Astrocyte of the hippocampus (primary cell): Measurements from ENCODE around the gene LPCAT2.
"Not testable (repeated sequence)": the region's sequence is repeated elsewhere in the genome, so short reads cannot be mapped to it uniquely, and the experiment has no call there.

Source experiments
- DNase-seq: peaks from one replicate; pipeline ENCODE4 v3.0.0; 2011; ENCODE audit warnings: low read depth, low spot score

Gene LPCAT2

GRCh38 chr16:55605754-55606336 is 97.0 kb downstream of the LPCAT2 start:
- DNase-seq = peak; percentile 62

- no peak for DNase-seq
These were observed 104.9 kb downstream of the LPCAT2 start for GRCh38 chr16:55613613-55614335.

GRCh38 chr16:55615071-55615470 is 106.2 kb downstream of the LPCAT2 start:
- DNase-seq = no peak

- not testable (repeated sequence) for DNase-seq
These were observed 106.8 kb downstream of the LPCAT2 start for GRCh38 chr16:55615670-55616069.

- no peak for DNase-seq
These were observed 112.9 kb downstream of the LPCAT2 start for GRCh38 chr16:55621771-55622170.

GRCh38 chr16:55622272-55622671 is 113.4 kb downstream of the LPCAT2 start:
- no peak for DNase-seq

GRCh38 chr16:55622930-55623561 is 114.2 kb downstream of the LPCAT2 start:
- DNase-seq = no peak

- no peak for DNase-seq
These were observed 114.8 kb downstream of the LPCAT2 start for GRCh38 chr16:55623640-55624039.

- no peak for DNase-seq
These were observed 115.8 kb downstream of the LPCAT2 start for GRCh38 chr16:55624696-55625095.

GRCh38 chr16:55625843-55626242 is 117.0 kb downstream of the LPCAT2 start:
- no peak for DNase-seq

GRCh38 chr16:55628306-55628968 is 119.6 kb downstream of the LPCAT2 start:
- DNase-seq = no peak

- no peak for DNase-seq
These were observed 121.9 kb downstream of the LPCAT2 start for GRCh38 chr16:55630774-55631173.

GRCh38 chr16:55632259-55632658 is 123.4 kb downstream of the LPCAT2 start:
- DNase-seq = no peak

GRCh38 chr16:55634193-55634592 is 125.3 kb downstream of the LPCAT2 start:
- DNase-seq = no peak
